Neural cell (in vitro differentiated cells): Measurements from ENCODE around the gene CACNA1E. TPM values are rescaled to one million over a fixed set of nuclear protein-coding genes. Genes with fewer than 3 reads are reported as not detected.

Source experiments
- H2AFZ ChIP-seq: fragments of 200-600, 300-800 bp; sonication (generic), shearing (Covaris generic); 2 replicates; pipeline ENCODE4 v1.6.0; 2014; ENCODE audit warnings: low read depth, mild to moderate bottlenecking, antibody characterized with exemption, low read length, moderate library complexity
- H3F3A ChIP-seq: fragments of 200-600 bp; shearing (Covaris generic); 2 replicates; pipeline ENCODE4 v1.6.1; 2016; ENCODE audit warnings: mild to moderate bottlenecking, moderate library complexity, mixed read lengths, antibody characterized with exemption, low read length; ENCODE audit not compliant: insufficient read depth, poor library complexity, severe bottlenecking
- H3K27ac ChIP-seq: fragments of 200-600, 300-800 bp; sonication (generic), shearing (Covaris generic); 2 replicates; pipeline ENCODE4 v1.5.1; 2014; ENCODE audit warnings: mild to moderate bottlenecking, low read length, moderate library complexity
- H3K27me3 ChIP-seq: fragments of 300-800, 200-600 bp; sonication (generic), shearing (Covaris generic); 2 replicates; pipeline ENCODE4 v1.6.0; 2014; ENCODE audit warnings: mild to moderate bottlenecking, low read depth, low read length, moderate library complexity; ENCODE audit not compliant: insufficient read depth
- H3K36me3 ChIP-seq: fragments of 300-800, 200-600 bp; sonication (generic), shearing (Covaris generic); 2 replicates; pipeline ENCODE4 v1.5.1; 2014; ENCODE audit warnings: mild to moderate bottlenecking, antibody characterized with exemption, low read length, moderate library complexity; ENCODE audit not compliant: insufficient read depth
- H3K4me2 ChIP-seq: fragments of 300-800, 200-600 bp; sonication (generic), shearing (Covaris generic); 2 replicates; pipeline ENCODE4 v1.6.0; 2014; ENCODE audit warnings: mild to moderate bottlenecking, low read length
- H3K4me3 ChIP-seq: fragments of 300-800, 200-600 bp; sonication (generic), shearing (Covaris generic); 2 replicates; pipeline ENCODE4 v1.5.1; 2014; ENCODE audit warnings: mild to moderate bottlenecking, low read length, moderate library complexity
- H3K79me2 ChIP-seq: fragments of 200-600 bp; shearing (Covaris generic); replicated peaks from 2 replicates; pipeline ENCODE4 v1.6.0; 2014; ENCODE audit warnings: mild to moderate bottlenecking, low read length, moderate library complexity; ENCODE audit not compliant: insufficient read depth
- H3K9ac ChIP-seq: fragments of 300-800, 200-600 bp; sonication (generic), shearing (Covaris generic); 2 replicates; pipeline ENCODE4 v1.6.1; 2016; ENCODE audit warnings: mild to moderate bottlenecking, low read length, mixed read lengths
- H3K9me2 ChIP-seq: fragments of 200-600 bp; shearing (Covaris generic); 2 replicates; pipeline ENCODE4 v1.6.1; 2016; ENCODE audit warnings: mild to moderate bottlenecking, low read length, mixed read lengths; ENCODE audit not compliant: insufficient read depth
- H3K9me3 ChIP-seq: fragments of 200-600, 300-800 bp; sonication (generic), shearing (Covaris generic); 2 replicates; pipeline ENCODE4 v1.6.1; 2016; ENCODE audit warnings: mild to moderate bottlenecking, mixed run types, low read length, moderate library complexity, mixed read lengths
- H4K20me1 ChIP-seq: fragments of 200-600 bp; shearing (Covaris generic); 2 replicates; pipeline ENCODE4 v1.6.1; 2016; ENCODE audit warnings: mild to moderate bottlenecking, mixed run types; ENCODE audit not compliant: insufficient read depth
- EP300 ChIP-seq: fragments of 450-650 bp; conservative IDR thresholded peaks from 2 replicates; pipeline ENCODE4 v1.6.1; 2014; ENCODE audit warnings: antibody characterized with exemption, mild to moderate bottlenecking, moderate library complexity; ENCODE audit not compliant: poor library complexity, severe bottlenecking
- EZH2 ChIP-seq: fragments of 200-600, 300-800 bp; shearing (Covaris generic), sonication (generic); IDR thresholded peaks from 2 replicates; pipeline ENCODE4 v1.6.1; 2014; ENCODE audit warnings: antibody characterized with exemption, low read length, borderline replicate concordance, mild to moderate bottlenecking; ENCODE audit not compliant: insufficient read depth, poor library complexity, severe bottlenecking
- MXI1 ChIP-seq: fragments of 450-650 bp; conservative IDR thresholded peaks from 2 replicates; pipeline ENCODE4 v1.6.1; 2014; ENCODE audit warnings: antibody characterized with exemption, mild to moderate bottlenecking; ENCODE audit not compliant: poor library complexity, severe bottlenecking
- POLR2AphosphoS5 ChIP-seq: IDR thresholded peaks from 2 replicates; pipeline ENCODE4 v1.6.1; 2012
- RAD21 ChIP-seq: fragments of 450-650 bp; conservative IDR thresholded peaks from 2 replicates; pipeline ENCODE4 v1.6.1; 2014; ENCODE audit warnings: antibody characterized with exemption, mild to moderate bottlenecking, moderate library complexity
- REST ChIP-seq: IDR thresholded peaks from 2 replicates; pipeline ENCODE4 v1.6.1; 2012; ENCODE audit warnings: borderline replicate concordance
- SMC3 ChIP-seq: fragments of 450-650 bp; conservative IDR thresholded peaks from 2 replicates; pipeline ENCODE4 v1.6.1; 2014; ENCODE audit warnings: antibody characterized with exemption, mild to moderate bottlenecking, moderate library complexity; ENCODE audit not compliant: poor library complexity
- TAF1 ChIP-seq: IDR thresholded peaks from 2 replicates; pipeline ENCODE4 v1.6.1; 2012; ENCODE audit warnings: low read depth
- polyA plus RNA-seq: library from polyadenylated mRNA; depleted of rRNA; stranded (reverse); fragments of >200 nt; gene quantifications from 2 replicates; pipeline ENCODE4 v1.2.3, GENCODE V29; 2014
- TF ChIP-seq, protein P1 (sequence below): fragments of 450-650 bp; IDR thresholded peaks from 2 replicates; pipeline ENCODE4 v1.5.1; 2014; ENCODE audit warnings: antibody characterized with exemption, mild to moderate bottlenecking, moderate library complexity; ENCODE audit not compliant: poor library complexity, severe bottlenecking

Gene CACNA1E
- polyA plus RNA-seq, 1 donor from 2014 or later: 29.5 TPM

DNA sequence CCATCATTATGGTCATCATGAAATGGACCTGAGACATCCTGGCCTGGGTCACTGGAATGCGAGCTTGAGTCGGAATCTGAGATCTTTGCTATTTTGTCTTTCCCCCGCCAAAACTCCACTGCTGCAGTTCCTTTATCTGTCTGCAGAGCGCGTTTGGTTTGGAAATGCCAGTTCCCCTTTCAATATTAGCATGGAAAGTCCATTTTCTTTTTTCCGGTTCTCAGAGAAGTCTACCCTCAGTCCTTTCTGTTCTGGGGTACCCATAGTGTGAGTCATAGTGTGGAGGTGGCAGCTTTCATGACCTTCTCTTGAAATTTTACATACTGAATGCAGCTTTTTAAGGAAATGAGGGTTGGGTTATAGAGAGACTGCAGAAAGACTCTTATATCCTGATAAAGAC lies 14.6 kb downstream of the CACNA1E start:
- no peak overlapping the region for H3K9ac ChIP-seq
- H3K36me3 ChIP-seq: peaks cover 4% of the 10 kb centered on the region
- no peaks in the 10 kb centered on the region for H4K20me1 ChIP-seq
- H2AFZ ChIP-seq: no peak overlapping the region
- no peaks in the 10 kb centered on the region for H3K79me2 ChIP-seq
- H3K27me3 ChIP-seq: no peaks in the 10 kb centered on the region
- no peak overlapping the region for H3K4me2 ChIP-seq
- H3K4me3 ChIP-seq: no peak overlapping the region
- H3K9me3 ChIP-seq: no peaks in the 10 kb centered on the region
- H3K27ac ChIP-seq: no peak overlapping the region
- no peaks in the 10 kb centered on the region for H3K9me2 ChIP-seq
- TF ChIP-seq REST: no peak
- no peak for TF ChIP-seq EP300
- TF ChIP-seq TAF1: no peak
- no peak for TF ChIP-seq MXI1
- no peak for TF ChIP-seq SMC3
- TF ChIP-seq POLR2AphosphoS5: no peak
- no peak for TF ChIP-seq EZH2
- TF ChIP-seq, protein P1, sequence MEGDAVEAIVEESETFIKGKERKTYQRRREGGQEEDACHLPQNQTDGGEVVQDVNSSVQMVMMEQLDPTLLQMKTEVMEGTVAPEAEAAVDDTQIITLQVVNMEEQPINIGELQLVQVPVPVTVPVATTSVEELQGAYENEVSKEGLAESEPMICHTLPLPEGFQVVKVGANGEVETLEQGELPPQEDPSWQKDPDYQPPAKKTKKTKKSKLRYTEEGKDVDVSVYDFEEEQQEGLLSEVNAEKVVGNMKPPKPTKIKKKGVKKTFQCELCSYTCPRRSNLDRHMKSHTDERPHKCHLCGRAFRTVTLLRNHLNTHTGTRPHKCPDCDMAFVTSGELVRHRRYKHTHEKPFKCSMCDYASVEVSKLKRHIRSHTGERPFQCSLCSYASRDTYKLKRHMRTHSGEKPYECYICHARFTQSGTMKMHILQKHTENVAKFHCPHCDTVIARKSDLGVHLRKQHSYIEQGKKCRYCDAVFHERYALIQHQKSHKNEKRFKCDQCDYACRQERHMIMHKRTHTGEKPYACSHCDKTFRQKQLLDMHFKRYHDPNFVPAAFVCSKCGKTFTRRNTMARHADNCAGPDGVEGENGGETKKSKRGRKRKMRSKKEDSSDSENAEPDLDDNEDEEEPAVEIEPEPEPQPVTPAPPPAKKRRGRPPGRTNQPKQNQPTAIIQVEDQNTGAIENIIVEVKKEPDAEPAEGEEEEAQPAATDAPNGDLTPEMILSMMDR: no peak
- no peak for TF ChIP-seq RAD21
- H3F3A ChIP-seq: no peaks in the 10 kb centered on the region

DNA sequence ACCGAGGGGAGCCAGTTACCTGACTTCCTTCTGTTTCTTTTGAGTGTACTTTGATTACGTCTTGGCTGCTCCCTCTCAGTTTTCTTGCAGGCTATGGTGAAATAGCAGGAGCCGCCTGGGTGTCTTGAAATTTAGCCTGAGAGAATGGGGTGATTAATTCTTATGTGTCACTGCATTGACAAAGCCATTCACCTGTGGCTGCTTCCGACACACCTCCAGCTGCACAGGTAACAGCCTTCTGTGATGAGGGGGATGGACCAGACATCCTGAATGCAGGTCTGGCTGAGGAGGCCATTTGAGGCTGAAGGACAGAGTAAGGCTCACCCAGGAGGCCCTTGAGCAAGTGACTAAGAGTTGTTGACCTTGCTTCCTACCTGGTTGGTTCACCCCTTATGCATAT lies 16.5 kb downstream of the CACNA1E start:
- H3F3A ChIP-seq: no peaks in the 10 kb centered on the region
- H3K79me2 ChIP-seq: no peaks in the 10 kb centered on the region
- no peak overlapping the region for H3K4me2 ChIP-seq
- no peak overlapping the region for H2AFZ ChIP-seq
- no peaks in the 10 kb centered on the region for H3K9me2 ChIP-seq
- H3K27ac ChIP-seq: no peak overlapping the region
- H3K4me3 ChIP-seq: no peak overlapping the region
- H3K9ac ChIP-seq: no peak overlapping the region
- H3K36me3 ChIP-seq: peaks cover 4% of the 10 kb centered on the region
- no peak for TF ChIP-seq EP300
- TF ChIP-seq MXI1: no peak
- TF ChIP-seq POLR2AphosphoS5: no peak
- TF ChIP-seq SMC3: no peak
- TF ChIP-seq EZH2: no peak
- TF ChIP-seq RAD21: no peak
- no peak for TF ChIP-seq REST
- TF ChIP-seq, protein P1: no peak
- no peaks in the 10 kb centered on the region for H3K9me3 ChIP-seq
- no peaks in the 10 kb centered on the region for H3K27me3 ChIP-seq
- no peaks in the 10 kb centered on the region for H4K20me1 ChIP-seq
